ENCODE measurements around the gene OSBPL6.

The OSBPL6 gene

DNA sequence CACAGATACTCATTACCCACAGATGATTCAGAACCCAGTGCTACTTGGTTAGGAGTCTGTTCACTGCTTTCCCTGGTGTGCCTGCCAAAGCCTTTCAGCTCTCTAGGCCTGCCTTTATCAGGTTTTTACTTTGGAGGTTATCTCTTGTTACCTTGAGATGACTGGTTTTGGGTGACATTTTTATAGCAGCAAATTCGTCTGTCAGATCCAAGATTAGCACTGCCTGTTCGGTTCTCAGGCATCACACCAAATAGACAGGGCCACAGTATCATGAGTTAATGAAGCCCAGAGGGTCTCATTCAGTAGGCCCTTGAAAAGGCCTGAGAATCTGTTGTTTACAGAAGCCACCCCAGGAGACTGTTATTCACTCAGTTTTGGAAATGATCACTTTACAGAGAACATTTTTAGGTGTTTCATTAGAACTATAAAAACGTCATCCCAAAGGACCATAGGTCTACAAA, 121.2 kb downstream of the OSBPL6 start:
- Histone ChIP-seq H3K18ac (ENCODE audit: low read depth in 1 of 2, low read length in 2 of 2) (no peak overlapping the region), H2AFZ (ENCODE audit: low read depth, low read length) (no peak overlapping the region), H3K14ac (ENCODE audit: low read length in 2 of 2) (no peak overlapping the region), H3K4me2 (ENCODE audit: low read length, poor library complexity, severe bottlenecking) (no peak overlapping the region), H2AK5ac (ENCODE audit: low read length, severe bottlenecking) (no peak overlapping the region), H2BK120ac (ENCODE audit: low read depth, low read length) (no peak overlapping the region), H3K9ac (ENCODE audit: low read length) (no peak overlapping the region), H3K36me3 (ENCODE audit: control insufficient read depth in 1 of 2, insufficient read depth in 2 of 2, low read depth in 1 of 2, low read length in 2 of 2) (no peaks in the 10 kb centered on the region), H4K8ac (ENCODE audit: low read length) (no peak overlapping the region), H2BK15ac (ENCODE audit: low read depth, poor library complexity, severe bottlenecking) (no peak overlapping the region), H3K79me1 (replicated peaks; ENCODE audit: low read length, poor library complexity, severe bottlenecking) (no peaks in the 10 kb centered on the region), H3K4me3 (ENCODE audit: insufficient read depth in 1 of 2, low read depth in 1 of 2, low read length in 2 of 2) (no peak overlapping the region), H3K4me1 (ENCODE audit: control insufficient read depth, insufficient read depth, low read depth, low read length) (no peaks in the 10 kb centered on the region), H3K27ac (ENCODE audit: low read length, poor library complexity, severe bottlenecking) (no peak overlapping the region), H3K4ac (ENCODE audit: low read depth in 1 of 2, low read length in 2 of 2) (no peak overlapping the region), H3K23ac (ENCODE audit: low read length in 2 of 2) (no peak overlapping the region), H3K9me3 (ENCODE audit: control insufficient read depth, low read length) (no peaks in the 10 kb centered on the region), H4K91ac (ENCODE audit: low read length) (no peak overlapping the region), H3K27me3 (ENCODE audit: control insufficient read depth in 1 of 2, insufficient read depth in 1 of 2, low read length in 2 of 2) (no peaks in the 10 kb centered on the region), H2BK5ac (ENCODE audit: low read depth, low read length, poor library complexity, severe bottlenecking) (no peak overlapping the region), H2BK12ac (ENCODE audit: low read length in 2 of 2) (no peak overlapping the region)
- WGBS = 17% methylated on average over 3 of the region's 3 CpGs
- DNase-seq = no peak

- H2BK120ac ChIP-seq (ENCODE audit: low read depth, low read length) = no peak overlapping the region
- WGBS = 59% methylated on average over 3 of the region's 3 CpGs
These were observed 123.5 kb downstream of the OSBPL6 start for GRCh38 chr2:178317811-178318210.

GRCh38 chr2:178320011-178320585, 125.8 kb downstream of the OSBPL6 start:
- Histone ChIP-seq H2BK15ac (ENCODE audit: low read depth, poor library complexity, severe bottlenecking) (no peak overlapping the region), H2BK120ac (ENCODE audit: low read depth, low read length) (no peak overlapping the region), H3K23ac (ENCODE audit: low read length in 2 of 2) (no peak overlapping the region), H3K36me3 (ENCODE audit: control insufficient read depth in 1 of 2, insufficient read depth in 2 of 2, low read depth in 1 of 2, low read length in 2 of 2) (no peaks in the 10 kb centered on the region), H3K9me3 (ENCODE audit: control insufficient read depth, low read length) (no peaks in the 10 kb centered on the region), H3K27ac (ENCODE audit: low read length, poor library complexity, severe bottlenecking) (no peak overlapping the region), H3K4ac (ENCODE audit: low read depth in 1 of 2, low read length in 2 of 2) (no peak overlapping the region), H3K9ac (ENCODE audit: low read length) (no peak overlapping the region), H3K79me1 (replicated peaks; ENCODE audit: low read length, poor library complexity, severe bottlenecking) (no peaks in the 10 kb centered on the region), H4K91ac (ENCODE audit: low read length) (no peak overlapping the region), H2AK5ac (ENCODE audit: low read length, severe bottlenecking) (no peak overlapping the region), H3K4me2 (ENCODE audit: low read length, poor library complexity, severe bottlenecking) (no peak overlapping the region), H3K4me3 (ENCODE audit: insufficient read depth in 1 of 2, low read depth in 1 of 2, low read length in 2 of 2) (no peak overlapping the region), H3K4me1 (ENCODE audit: control insufficient read depth, insufficient read depth, low read depth, low read length) (no peaks in the 10 kb centered on the region), H2AFZ (ENCODE audit: low read depth, low read length) (no peak overlapping the region), H3K14ac (ENCODE audit: low read length in 2 of 2) (no peak overlapping the region), H2BK5ac (ENCODE audit: low read depth, low read length, poor library complexity, severe bottlenecking) (no peak overlapping the region), H2BK12ac (ENCODE audit: low read length in 2 of 2) (no peak overlapping the region), H3K18ac (ENCODE audit: low read depth in 1 of 2, low read length in 2 of 2) (no peak overlapping the region), H4K8ac (ENCODE audit: low read length) (no peak overlapping the region), H3K27me3 (ENCODE audit: control insufficient read depth in 1 of 2, insufficient read depth in 1 of 2, low read length in 2 of 2) (no peaks in the 10 kb centered on the region)
- WGBS = 96% methylated on average over 4 of the region's 4 CpGs
- no peak for DNase-seq

More at GRCh38 chr2:178317811-178318210, 123.5 kb downstream of the OSBPL6 start:
- no peak overlapping the region for H3K27ac ChIP-seq (ENCODE audit: low read length, poor library complexity, severe bottlenecking)
- no peak overlapping the region for H2BK12ac ChIP-seq (ENCODE audit: low read length in 2 of 2)
- H3K4me3 ChIP-seq (ENCODE audit: insufficient read depth in 1 of 2, low read depth in 1 of 2, low read length in 2 of 2) = no peak overlapping the region
- no peaks in the 10 kb centered on the region for H3K4me1 ChIP-seq (ENCODE audit: control insufficient read depth, insufficient read depth, low read depth, low read length)
- H3K79me1 ChIP-seq (replicated peaks; ENCODE audit: low read length, poor library complexity, severe bottlenecking) = no peaks in the 10 kb centered on the region
- H4K91ac ChIP-seq (ENCODE audit: low read length) = no peak overlapping the region
- H3K14ac ChIP-seq (ENCODE audit: low read length in 2 of 2) = no peak overlapping the region
- no peak overlapping the region for H3K23ac ChIP-seq (ENCODE audit: low read length in 2 of 2)
- no peak overlapping the region for H2AFZ ChIP-seq (ENCODE audit: low read depth, low read length)
- H3K9me3 ChIP-seq (ENCODE audit: control insufficient read depth, low read length) = no peaks in the 10 kb centered on the region
- no peak overlapping the region for H3K9ac ChIP-seq (ENCODE audit: low read length)
- H3K36me3 ChIP-seq (ENCODE audit: control insufficient read depth in 1 of 2, insufficient read depth in 2 of 2, low read depth in 1 of 2, low read length in 2 of 2) = no peaks in the 10 kb centered on the region
- peak; percentile 53 for DNase-seq
- no peak overlapping the region for H3K4ac ChIP-seq (ENCODE audit: low read depth in 1 of 2, low read length in 2 of 2)
- H4K8ac ChIP-seq (ENCODE audit: low read length) = no peak overlapping the region
- H2BK5ac ChIP-seq (ENCODE audit: low read depth, low read length, poor library complexity, severe bottlenecking) = no peak overlapping the region
- H3K27me3 ChIP-seq (ENCODE audit: control insufficient read depth in 1 of 2, insufficient read depth in 1 of 2, low read length in 2 of 2) = no peaks in the 10 kb centered on the region
- H3K4me2 ChIP-seq (ENCODE audit: low read length, poor library complexity, severe bottlenecking) = no peak overlapping the region
- no peak overlapping the region for H3K18ac ChIP-seq (ENCODE audit: low read depth in 1 of 2, low read length in 2 of 2)
- H2BK15ac ChIP-seq (ENCODE audit: low read depth, poor library complexity, severe bottlenecking) = no peak overlapping the region
- H2AK5ac ChIP-seq (ENCODE audit: low read length, severe bottlenecking) = no peak overlapping the region

DNA sequence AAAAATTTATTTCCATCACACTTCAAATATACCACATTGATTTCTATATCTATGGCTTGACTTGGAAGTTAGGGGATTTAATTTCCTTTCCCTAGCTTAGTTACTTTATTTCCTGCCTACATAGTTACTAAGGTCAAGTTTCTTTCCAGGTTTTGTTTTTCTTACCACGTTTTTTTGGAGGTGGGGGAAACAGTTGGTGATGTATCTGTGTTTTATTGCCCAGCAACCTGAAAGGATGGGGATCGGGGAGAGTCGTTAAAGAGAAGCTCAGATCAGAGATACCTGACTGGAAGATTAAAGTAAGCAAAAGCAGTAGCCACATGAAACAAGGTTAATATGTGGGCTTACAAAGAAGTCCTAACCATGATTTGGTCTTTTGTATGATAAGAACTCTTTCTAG, 127.8 kb downstream of the OSBPL6 start:
- Histone ChIP-seq H3K4me3 (ENCODE audit: insufficient read depth in 1 of 2, low read depth in 1 of 2, low read length in 2 of 2) (no peak overlapping the region), H3K14ac (ENCODE audit: low read length in 2 of 2) (no peak overlapping the region), H3K9ac (ENCODE audit: low read length) (no peak overlapping the region), H3K27me3 (ENCODE audit: control insufficient read depth in 1 of 2, insufficient read depth in 1 of 2, low read length in 2 of 2) (no peaks in the 10 kb centered on the region), H3K79me1 (replicated peaks; ENCODE audit: low read length, poor library complexity, severe bottlenecking) (no peaks in the 10 kb centered on the region), H3K27ac (ENCODE audit: low read length, poor library complexity, severe bottlenecking) (no peak overlapping the region), H3K23ac (ENCODE audit: low read length in 2 of 2) (no peak overlapping the region), H4K8ac (ENCODE audit: low read length) (no peak overlapping the region), H3K9me3 (ENCODE audit: control insufficient read depth, low read length) (no peaks in the 10 kb centered on the region), H2BK12ac (ENCODE audit: low read length in 2 of 2) (no peak overlapping the region), H3K4me1 (ENCODE audit: control insufficient read depth, insufficient read depth, low read depth, low read length) (no peaks in the 10 kb centered on the region), H2AK5ac (ENCODE audit: low read length, severe bottlenecking) (no peak overlapping the region), H3K4me2 (ENCODE audit: low read length, poor library complexity, severe bottlenecking) (no peak overlapping the region), H2BK15ac (ENCODE audit: low read depth, poor library complexity, severe bottlenecking) (no peak overlapping the region), H3K36me3 (ENCODE audit: control insufficient read depth in 1 of 2, insufficient read depth in 2 of 2, low read depth in 1 of 2, low read length in 2 of 2) (no peaks in the 10 kb centered on the region), H3K18ac (ENCODE audit: low read depth in 1 of 2, low read length in 2 of 2) (no peak overlapping the region), H3K4ac (ENCODE audit: low read depth in 1 of 2, low read length in 2 of 2) (no peak overlapping the region), H4K91ac (ENCODE audit: low read length) (no peak overlapping the region), H2BK5ac (ENCODE audit: low read depth, low read length, poor library complexity, severe bottlenecking) (no peak overlapping the region), H2AFZ (ENCODE audit: low read depth, low read length) (no peak overlapping the region), H2BK120ac (ENCODE audit: low read depth, low read length) (no peak overlapping the region)
- WGBS = 59% methylated on average over 3 of the region's 3 CpGs
- DNase-seq = no peak

All from mesenchymal stem cell (in vitro differentiated cells and primary cell).